ENCODE results near the gene FKBP8. TPM values are rescaled to one million over a fixed set of nuclear protein-coding genes. Genes with fewer than 3 reads are reported as not detected.

Gene FKBP8
- polyA plus RNA-seq, 1 donor (not counting 4 experiments of a cell fraction or from before 2014, with no cell fraction given) = 115 TPM

DNA sequence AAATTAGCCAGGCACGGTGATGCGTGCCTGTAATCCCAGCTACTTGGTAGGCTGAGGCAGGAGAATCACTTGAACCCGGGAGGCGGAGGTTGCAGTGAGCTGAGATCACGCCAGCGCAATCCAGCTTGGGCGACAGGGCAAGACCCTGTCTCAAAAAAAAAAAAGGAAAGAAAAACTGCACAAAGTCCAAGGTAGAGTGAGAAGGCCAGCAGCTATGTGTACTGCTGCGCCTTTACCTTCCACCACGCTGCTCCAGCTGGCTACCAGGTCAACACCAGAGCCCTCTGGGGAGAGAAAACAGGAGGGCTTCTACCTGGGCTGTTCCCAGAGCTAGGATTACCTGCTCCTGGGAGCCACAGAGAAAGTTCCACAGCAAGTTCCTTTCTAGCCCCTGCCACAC is 24.7 kb downstream of the FKBP8 start:
- H3K4me3 ChIP-seq (ENCODE audit: control insufficient read depth in 2 of 3, extremely low read depth in 1 of 3, insufficient read depth in 2 of 3, low read depth in 1 of 3, low read length in 3 of 3) = no peak overlapping the region
- H2AFZ ChIP-seq (ENCODE audit: control insufficient read depth, low read length) = no peak overlapping the region
- no peaks in the 10 kb centered on the region for H3K27me3 ChIP-seq (ENCODE audit: control insufficient read depth, extremely low read depth, insufficient read depth, low read length)
- no peaks in the 10 kb centered on the region for H3K9me3 ChIP-seq (ENCODE audit: control insufficient read depth, low read depth, low read length)
- peaks cover 21% of the 10 kb centered on the region for H4K20me1 ChIP-seq (ENCODE audit: control insufficient read depth, extremely low read depth, insufficient read depth, low read length)
- H3K4me1 ChIP-seq (ENCODE audit: control insufficient read depth, extremely low read depth, insufficient read depth, low read length) = peaks cover 30% of the 10 kb centered on the region
- H3K9ac ChIP-seq (ENCODE audit: control insufficient read depth, extremely low read depth, insufficient read depth, low read length) = no peak overlapping the region
- TF ChIP-seq, protein P1, sequence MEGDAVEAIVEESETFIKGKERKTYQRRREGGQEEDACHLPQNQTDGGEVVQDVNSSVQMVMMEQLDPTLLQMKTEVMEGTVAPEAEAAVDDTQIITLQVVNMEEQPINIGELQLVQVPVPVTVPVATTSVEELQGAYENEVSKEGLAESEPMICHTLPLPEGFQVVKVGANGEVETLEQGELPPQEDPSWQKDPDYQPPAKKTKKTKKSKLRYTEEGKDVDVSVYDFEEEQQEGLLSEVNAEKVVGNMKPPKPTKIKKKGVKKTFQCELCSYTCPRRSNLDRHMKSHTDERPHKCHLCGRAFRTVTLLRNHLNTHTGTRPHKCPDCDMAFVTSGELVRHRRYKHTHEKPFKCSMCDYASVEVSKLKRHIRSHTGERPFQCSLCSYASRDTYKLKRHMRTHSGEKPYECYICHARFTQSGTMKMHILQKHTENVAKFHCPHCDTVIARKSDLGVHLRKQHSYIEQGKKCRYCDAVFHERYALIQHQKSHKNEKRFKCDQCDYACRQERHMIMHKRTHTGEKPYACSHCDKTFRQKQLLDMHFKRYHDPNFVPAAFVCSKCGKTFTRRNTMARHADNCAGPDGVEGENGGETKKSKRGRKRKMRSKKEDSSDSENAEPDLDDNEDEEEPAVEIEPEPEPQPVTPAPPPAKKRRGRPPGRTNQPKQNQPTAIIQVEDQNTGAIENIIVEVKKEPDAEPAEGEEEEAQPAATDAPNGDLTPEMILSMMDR (optimal IDR thresholded peaks at IDR 0.05 in 1 of 3, IDR thresholded peaks at IDR 0.05 in 1 of 3, conservative IDR thresholded peaks at IDR 0.05 in 1 of 3; ENCODE audit: extremely low read depth in 1 of 3, insufficient read depth in 2 of 3, low read length in 3 of 3) = no peak
- no peak for TF ChIP-seq EZH2 (IDR thresholded peaks at IDR 0.05; ENCODE audit: low read length)
- dilution Hi-C loops (cut with MboI; ENCODE audit: extremely low pct_ligation_motif_present, low sequenced_read_pairs) = no loop called here
- H3K4me2 ChIP-seq (ENCODE audit: control insufficient read depth, extremely low read depth, insufficient read depth, low read depth, low read length) = no peak overlapping the region
- H3K27ac ChIP-seq (ENCODE audit: control insufficient read depth, insufficient read depth, low read length) = no peak overlapping the region
- peaks cover 3 to 16% of the 10 kb centered on the region in 2 experiments for H3K36me3 ChIP-seq (ENCODE audit: control insufficient read depth in 2 of 2, extremely low read depth in 1 of 2, insufficient read depth in 2 of 2, low read length in 2 of 2)
- FAIRE-seq (no peak), DNase-seq (ENCODE audit: low read depth, low spot score) (no peak)
- peaks cover 7% of the 10 kb centered on the region for H3K9me1 ChIP-seq (ENCODE audit: control insufficient read depth, extremely low read depth, insufficient read depth, low read length)
- H3K79me2 ChIP-seq (ENCODE audit: control insufficient read depth, insufficient read depth, low read length) = peaks cover 79% of the 10 kb centered on the region

DNA sequence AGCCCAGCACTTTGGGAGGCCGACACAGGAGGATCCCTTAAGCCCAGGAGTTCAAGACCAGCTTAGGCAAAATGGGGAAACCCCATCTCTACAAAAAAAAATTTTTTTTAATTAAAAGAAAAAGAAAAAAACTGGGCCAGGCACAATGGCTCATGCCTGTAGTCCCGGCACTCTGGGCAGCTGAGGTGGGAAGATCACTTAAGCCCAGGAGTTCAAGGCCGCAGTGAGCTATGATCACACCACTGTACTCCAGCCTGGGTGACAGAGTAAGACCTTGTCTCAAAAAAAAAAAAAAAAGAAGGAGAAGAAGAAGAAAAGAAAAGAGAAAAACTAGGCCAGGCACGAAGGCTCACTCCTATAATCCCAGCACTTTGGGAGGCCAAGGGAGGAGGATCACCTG is 25.8 kb downstream of the FKBP8 start:
- Histone ChIP-seq H3K79me2 (ENCODE audit: control insufficient read depth, insufficient read depth, low read length) (peaks cover 88% of the 10 kb centered on the region), H3K4me1 (ENCODE audit: control insufficient read depth, extremely low read depth, insufficient read depth, low read length) (peaks cover 30% of the 10 kb centered on the region), H3K9me3 (ENCODE audit: control insufficient read depth, low read depth, low read length) (no peaks in the 10 kb centered on the region), H3K4me2 (ENCODE audit: control insufficient read depth, extremely low read depth, insufficient read depth, low read depth, low read length) (no peak overlapping the region), H3K4me3 (ENCODE audit: control insufficient read depth in 2 of 3, extremely low read depth in 1 of 3, insufficient read depth in 2 of 3, low read depth in 1 of 3, low read length in 3 of 3) (no peak overlapping the region), H3K27me3 (ENCODE audit: control insufficient read depth, extremely low read depth, insufficient read depth, low read length) (no peaks in the 10 kb centered on the region), H2AFZ (ENCODE audit: control insufficient read depth, low read length) (no peak overlapping the region), H3K27ac (ENCODE audit: control insufficient read depth, insufficient read depth, low read length) (no peak overlapping the region), H4K20me1 (ENCODE audit: control insufficient read depth, extremely low read depth, insufficient read depth, low read length) (peaks cover 26% of the 10 kb centered on the region), H3K36me3 (ENCODE audit: control insufficient read depth in 2 of 2, extremely low read depth in 1 of 2, insufficient read depth in 2 of 2, low read length in 2 of 2) (peaks cover 3 to 16% of the 10 kb centered on the region in 2 experiments), H3K9me1 (ENCODE audit: control insufficient read depth, extremely low read depth, insufficient read depth, low read length) (peaks cover 7% of the 10 kb centered on the region), H3K9ac (ENCODE audit: control insufficient read depth, extremely low read depth, insufficient read depth, low read length) (no peak overlapping the region)
- no peak for FAIRE-seq
- no peak for DNase-seq (ENCODE audit: low read depth, low spot score)
- dilution Hi-C loops (cut with MboI; ENCODE audit: extremely low pct_ligation_motif_present, low sequenced_read_pairs) = no loop called here
- TF ChIP-seq EZH2 (IDR thresholded peaks at IDR 0.05; ENCODE audit: low read length) = no peak
- TF ChIP-seq, protein P1 (optimal IDR thresholded peaks at IDR 0.05 in 1 of 3, IDR thresholded peaks at IDR 0.05 in 1 of 3, conservative IDR thresholded peaks at IDR 0.05 in 1 of 3; ENCODE audit: extremely low read depth in 1 of 3, insufficient read depth in 2 of 3, low read length in 3 of 3) = no peak

Data from keratinocyte (primary cell).